IMR-90 (cell line): ENCODE results near the gene TPP2.

Source experiments
- BHLHE40 ChIP-seq: fragments of 150-350 bp; IDR thresholded peaks from 2 replicates; pipeline ENCODE4 v1.6.1; 2016; ENCODE audit warnings: mild to moderate bottlenecking, low read depth, low read length
- CEBPB ChIP-seq: IDR thresholded peaks from 2 replicates; pipeline ENCODE4 v1.6.1; 2012; ENCODE audit warnings: low read depth, low read length, improper control_type of control experiment
- CTCF ChIP-seq: conservative IDR thresholded peaks from 2 replicates; pipeline ENCODE4 v1.5.1; 2012; ENCODE audit warnings: mild to moderate bottlenecking, low read depth, low read length, improper control_type of control experiment
- FOS ChIP-seq: fragments of 150-350 bp; IDR thresholded peaks from 2 replicates; pipeline ENCODE4 v1.6.1; 2016; ENCODE audit warnings: low read depth, low read length
- POLR2A ChIP-seq: IDR thresholded peaks from 2 replicates; pipeline ENCODE4 v1.6.1; 2012; ENCODE audit warnings: mild to moderate bottlenecking, low read depth, low read length
- RAD21 ChIP-seq: IDR thresholded peaks from 2 replicates; pipeline ENCODE4 v1.6.1; 2012; ENCODE audit warnings: low read length, improper control_type of control experiment

DNA sequence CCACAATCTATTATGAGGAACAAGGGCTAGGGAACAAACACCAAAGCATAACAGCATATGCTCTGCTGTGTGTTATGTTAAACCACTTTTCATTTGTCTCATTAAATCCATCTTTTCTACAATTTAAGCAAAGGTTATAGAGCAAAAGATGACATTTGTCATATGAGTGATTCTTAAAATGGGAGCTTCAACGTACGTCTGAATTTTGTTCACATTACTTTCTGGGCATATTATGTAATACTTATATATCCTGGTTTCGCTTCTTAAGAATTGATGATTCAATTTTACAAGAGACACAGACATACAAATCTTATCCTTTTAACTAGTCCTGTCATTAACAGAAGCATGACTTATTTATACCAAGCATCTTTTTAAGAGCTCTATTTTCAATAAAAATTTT is 3.3 kb upstream of the TPP2 start:
- TF ChIP-seq BHLHE40 (no peak), CTCF (no peak), CEBPB (no peak), RAD21 (no peak), POLR2A (no peak), FOS (no peak)
